ENCODE data around the gene HECW1. TPM values are rescaled to one million over a fixed set of nuclear protein-coding genes. Genes with fewer than 3 reads are reported as not detected.
"Not testable (repeated sequence)": the region's sequence is repeated elsewhere in the genome, so short reads cannot be mapped to it uniquely, and the experiment has no call there.

Gene HECW1
- total RNA-seq, 1 donor from 2014 or later = 0.51 TPM

DNA sequence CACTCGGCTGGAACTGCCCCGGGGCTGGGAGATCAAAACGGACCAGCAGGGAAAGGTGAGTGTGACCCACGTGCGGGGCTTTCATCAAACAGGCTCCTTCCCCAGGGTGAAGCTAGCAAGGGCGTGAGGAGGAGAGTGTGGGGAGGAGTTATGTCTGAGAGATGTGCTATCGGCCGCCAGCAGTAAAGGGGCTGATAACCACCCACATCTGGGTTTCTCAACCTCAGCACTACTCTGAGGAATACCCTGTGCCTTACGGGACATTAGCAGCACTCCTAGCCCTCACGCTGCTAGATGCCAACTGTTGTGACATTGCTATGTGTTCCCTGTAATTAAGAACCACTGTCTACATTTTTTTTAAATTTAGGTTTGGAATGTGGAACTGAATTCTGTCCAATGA is 356.6 kb downstream of the HECW1 start:
- DNase-seq = no peak

DNA sequence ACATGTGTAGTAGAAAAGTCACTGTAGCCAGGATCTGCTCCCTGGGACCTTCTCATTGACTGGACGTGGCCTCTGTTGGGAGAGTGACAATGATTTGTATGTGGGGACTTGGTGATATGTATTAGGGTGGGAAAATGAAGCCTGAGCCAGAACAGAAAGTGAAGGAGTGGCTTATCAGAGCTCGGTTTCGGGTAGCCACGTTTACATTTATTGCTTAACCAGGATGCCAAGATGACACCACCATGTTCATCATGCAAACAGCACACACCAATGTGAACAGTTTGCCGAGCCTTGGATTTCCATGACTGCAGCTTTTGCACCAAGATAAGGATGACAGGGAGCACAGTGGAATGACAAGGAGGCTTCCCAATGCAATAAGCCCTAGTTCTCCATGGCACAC is 357.7 kb downstream of the HECW1 start:
- DNase-seq = no peak

DNA sequence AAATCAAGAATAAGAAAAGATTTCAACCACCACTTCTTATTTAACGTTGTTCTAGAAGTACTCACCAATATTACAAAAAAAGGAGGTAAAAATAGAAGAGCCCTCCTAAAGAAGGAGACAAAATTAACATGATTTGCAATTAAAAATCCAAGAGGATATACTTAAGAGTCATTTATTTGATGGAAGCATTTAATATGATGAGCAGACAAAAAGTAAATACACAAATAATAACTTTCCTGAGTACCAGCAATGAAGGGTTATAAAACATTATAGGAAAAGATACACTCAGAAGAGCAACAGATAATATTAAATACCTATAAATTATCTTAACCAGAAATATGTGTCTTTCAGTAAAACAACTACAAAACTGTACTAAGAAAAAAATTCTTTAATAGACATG is 363.5 kb downstream of the HECW1 start:
- no peak for DNase-seq

- no peak for DNase-seq
Measured at GRCh38 chr7:43476896-43477295, 364.4 kb downstream of the HECW1 start.

DNA sequence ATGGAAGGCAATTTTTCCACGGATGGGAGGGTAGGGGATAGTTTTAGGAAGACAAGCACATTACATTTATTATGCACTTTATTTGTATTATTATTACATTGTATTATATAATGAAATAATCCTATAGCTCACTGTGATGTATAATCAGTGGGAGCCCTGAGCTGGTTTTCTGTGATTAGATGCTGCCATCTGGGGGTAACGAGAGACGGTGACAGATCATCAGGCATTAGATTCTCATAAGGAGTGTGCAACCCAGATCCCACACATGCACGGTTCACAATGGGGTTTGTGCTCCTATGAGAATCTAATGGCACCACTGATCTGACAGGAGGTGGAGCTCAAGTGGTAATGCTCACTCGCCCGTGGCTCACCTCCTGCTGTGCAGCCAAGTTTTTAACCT is 366.6 kb downstream of the HECW1 start:
- DNase-seq = no peak

GRCh38 chr7:43479543-43479942 is 367.1 kb downstream of the HECW1 start:
- DNase-seq = no peak

DNA sequence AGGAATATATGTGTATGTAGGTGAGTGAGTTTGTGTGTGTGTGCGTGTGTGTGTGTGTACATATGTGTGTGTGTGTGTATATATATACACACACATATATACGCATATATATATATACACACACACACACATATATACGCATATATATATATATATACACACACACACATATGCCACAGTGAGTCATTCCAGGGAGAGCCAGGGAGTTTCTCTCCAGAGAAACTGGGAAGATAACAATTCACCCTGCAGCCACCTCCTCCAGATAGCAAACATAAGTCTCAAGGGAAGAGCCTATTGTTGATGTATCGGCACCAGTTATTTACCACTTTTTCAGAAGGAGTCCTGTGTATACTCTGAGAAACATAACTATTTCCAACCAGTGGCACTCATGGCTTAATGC is 368.1 kb downstream of the HECW1 start:
- DNase-seq = no peak

GRCh38 chr7:43481902-43482678 is 369.6 kb downstream of the HECW1 start:
- peak; percentile 62 for DNase-seq

DNA sequence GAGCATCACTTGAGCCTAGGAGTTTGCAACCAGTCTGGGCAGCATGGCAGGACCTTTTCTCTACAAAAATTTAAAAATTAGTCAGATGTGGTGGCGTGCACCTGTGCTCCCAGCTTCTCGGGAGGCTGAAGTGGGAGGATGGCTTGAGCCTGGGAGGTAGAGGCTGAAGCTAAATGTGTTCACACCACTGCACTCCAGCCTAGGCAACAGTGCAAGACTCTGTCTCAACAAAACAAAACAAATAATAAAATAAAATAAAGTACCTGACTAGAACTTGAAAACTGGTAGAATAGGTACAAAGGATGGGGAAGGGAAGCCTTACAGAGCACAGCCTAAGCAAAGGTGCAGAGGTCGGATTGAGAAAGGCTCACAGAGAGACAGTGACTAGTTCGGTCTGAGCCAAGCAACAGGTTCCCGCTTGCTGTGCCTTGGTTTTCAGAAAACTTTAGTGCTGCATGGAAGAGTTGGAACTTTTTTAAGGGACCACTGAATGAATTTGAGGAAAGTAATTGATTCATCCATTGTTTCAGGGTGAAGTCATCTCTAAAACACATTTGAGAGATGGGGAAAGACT is 370.3 kb downstream of the HECW1 start:
- no peak for DNase-seq

DNA sequence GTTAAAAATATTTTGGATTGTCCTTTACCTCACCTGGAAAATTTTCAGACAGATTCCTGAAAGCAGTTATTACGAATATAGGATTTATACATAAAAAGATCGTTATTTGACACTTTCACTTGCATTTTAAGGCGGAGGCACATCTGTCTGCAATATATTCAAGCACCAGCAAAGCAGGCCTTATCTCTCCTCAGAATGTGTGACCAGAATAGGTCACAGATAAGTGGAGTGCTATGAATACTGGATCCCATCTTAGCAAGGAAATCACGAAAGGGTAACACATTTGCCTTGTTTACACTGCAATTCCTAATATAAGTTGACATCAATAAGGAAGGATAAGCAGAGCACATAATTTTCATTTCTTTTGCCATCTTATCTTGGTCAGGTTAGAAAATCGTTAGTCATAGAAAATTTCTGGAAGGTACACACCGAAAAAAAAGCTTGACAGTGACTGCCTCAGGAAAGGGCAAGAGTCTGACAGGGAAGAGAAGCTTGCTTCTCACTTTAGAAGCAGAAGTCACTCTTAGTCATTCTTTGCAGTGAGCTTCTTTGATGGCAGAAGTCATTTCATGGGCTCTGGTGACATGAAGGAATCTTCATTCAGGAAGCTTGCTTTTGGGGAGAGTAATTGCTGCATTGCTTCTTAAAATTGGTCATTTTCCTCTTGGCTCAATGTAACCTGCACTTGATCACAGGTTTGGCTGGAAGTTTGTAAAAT is 372.4 kb downstream of the HECW1 start:
- no peak for DNase-seq

GRCh38 chr7:43485580-43485979 is 373.1 kb downstream of the HECW1 start:
- no peak for DNase-seq

DNA sequence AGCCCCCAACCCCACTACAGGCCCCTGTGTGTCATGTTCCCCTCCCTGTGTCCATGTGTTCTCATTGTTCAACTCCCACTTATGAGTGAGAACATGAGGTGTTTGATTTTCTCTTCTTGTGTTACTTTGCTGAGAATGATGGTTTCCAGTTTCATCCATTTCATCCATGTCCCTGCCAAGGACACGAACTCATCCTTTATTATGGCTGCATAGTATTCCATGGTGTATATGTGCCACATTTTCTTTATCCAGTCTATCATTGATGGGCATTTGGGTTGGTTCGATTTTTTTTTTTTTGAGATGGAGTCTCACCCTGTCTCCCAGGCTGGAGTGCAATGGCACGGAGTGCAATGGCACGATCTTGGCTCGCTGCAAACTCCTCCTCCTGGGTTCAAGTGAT is 373.6 kb downstream of the HECW1 start:
- DNase-seq = not testable (repeated sequence)

GRCh38 chr7:43486634-43487033 is 374.2 kb downstream of the HECW1 start:
- no peak for DNase-seq

GRCh38 chr7:43487731-43488073 is 375.3 kb downstream of the HECW1 start:
- DNase-seq = no peak

DNA sequence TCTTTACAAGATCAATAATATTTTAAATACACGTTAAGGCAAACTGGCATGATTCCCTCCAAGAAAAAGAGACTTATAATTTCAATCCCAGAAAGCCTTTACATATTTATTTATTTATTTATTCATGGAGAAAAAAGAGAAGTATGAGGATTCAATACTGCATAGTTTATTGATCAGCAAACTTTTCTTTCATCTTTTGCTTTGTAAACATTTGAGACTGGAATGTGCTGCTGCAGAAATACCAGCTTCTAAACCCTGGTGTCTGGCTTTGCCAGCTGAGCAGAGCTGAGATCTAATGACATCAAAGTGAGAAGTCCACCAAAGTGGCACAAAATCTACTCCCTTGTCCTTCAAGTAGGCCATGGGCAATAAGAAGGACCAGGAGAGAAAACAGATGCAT is 376.8 kb downstream of the HECW1 start:
- DNase-seq = no peak

DNA sequence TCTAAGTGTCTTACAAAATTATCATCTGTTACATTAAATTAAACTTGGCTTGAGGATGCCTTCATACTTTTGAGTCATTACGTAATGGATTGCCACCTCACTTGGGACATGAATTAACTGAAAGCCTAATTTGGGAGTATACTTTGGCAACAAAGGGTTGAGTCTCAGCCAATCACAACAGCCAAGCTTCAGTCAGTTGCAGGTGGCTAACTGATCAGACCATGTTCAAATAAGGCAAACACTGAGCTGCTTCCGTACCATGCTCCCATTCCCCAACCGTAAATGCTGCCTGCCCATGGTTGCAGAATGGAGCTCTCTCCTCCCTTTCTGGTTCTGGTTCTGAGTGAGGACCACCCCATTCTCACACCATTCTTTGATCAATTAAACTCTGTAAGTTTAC is 377.6 kb downstream of the HECW1 start:
- peak; percentile 48 for DNase-seq

DNA sequence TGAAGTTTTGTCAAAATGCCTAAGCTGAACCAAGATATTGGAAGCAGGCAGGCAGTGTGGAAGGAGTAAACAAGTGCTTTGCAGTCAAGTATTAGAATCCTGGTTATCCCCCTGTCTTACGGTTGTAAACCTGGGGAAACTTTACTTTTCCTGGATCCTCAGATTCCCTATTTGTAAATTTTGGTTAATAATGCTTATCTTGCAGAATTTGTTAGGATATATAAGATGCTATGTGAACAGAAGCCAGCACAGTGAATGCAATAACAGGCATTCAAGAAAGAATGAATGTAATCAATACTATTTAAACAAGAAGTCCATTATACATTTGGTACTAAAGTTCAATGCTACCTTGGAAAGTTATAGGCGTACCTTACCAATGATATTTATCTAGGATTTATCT is 378.7 kb downstream of the HECW1 start:
- no peak for DNase-seq

DNA sequence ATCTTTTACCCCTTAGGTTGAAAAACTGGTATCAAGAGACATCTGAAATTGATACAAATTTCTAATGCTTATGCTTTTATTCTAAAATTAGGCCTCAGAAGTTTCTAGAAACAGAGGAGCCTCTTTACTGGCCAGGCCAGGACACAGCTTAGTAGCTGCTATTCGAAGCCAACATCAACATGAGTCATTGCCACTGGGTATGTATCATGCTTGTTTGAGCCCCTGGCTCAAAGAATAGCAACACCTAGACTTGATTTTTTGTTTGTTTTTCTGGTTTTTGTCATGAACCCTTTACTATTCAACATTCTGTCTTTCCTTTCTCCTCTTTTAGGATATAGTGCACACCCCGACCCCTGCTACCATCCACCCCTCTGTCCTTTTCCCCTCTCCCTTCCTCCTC is 379.5 kb downstream of the HECW1 start:
- DNase-seq = no peak

DNA sequence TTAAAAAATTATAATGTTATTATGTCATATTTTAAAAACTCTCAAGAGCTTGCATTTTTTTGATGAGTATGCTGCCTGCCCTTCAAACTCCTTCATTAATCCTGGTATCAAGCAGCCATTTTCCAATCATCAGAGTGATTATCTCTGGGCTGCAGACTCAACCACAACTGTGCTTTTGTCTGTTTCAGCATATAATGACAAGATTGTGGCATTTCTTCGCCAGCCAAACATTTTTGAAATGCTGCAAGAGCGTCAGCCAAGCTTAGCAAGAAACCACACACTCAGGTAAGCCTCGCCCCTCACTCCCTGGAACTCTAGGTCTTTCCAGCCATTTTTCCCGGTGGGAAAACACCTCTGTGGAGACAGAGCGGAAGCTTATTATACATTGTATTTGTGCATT is 380.4 kb downstream of the HECW1 start:
- no peak for DNase-seq

GRCh38 chr7:43495572-43495971 is 383.1 kb downstream of the HECW1 start:
- DNase-seq = no peak

GRCh38 chr7:43496596-43496995 is 384.1 kb downstream of the HECW1 start:
- no peak for DNase-seq

GRCh38 chr7:43501870-43502269 is 389.4 kb downstream of the HECW1 start:
- DNase-seq = peak; percentile 34

- no peak for DNase-seq
Measured at GRCh38 chr7:43502941-43503340, 390.5 kb downstream of the HECW1 start.

DNA sequence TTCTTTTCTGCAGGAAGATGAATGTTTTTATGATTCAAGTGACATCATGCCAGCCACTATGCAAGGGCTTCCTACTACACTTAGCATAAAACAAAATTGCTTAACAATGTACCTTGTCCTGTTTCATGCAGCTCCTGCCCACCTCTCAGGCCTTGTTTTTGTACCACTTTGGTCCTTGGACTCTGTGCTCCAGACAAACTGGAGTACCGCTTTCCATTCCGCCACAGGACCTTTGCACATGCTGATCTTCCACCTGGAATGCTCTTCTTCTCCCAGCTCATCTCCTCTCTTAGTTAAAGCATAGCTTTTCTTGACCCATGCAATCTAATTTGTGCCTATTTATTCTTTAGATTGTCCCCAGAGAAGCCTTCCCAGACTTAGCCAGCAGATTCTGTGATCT is 393.0 kb downstream of the HECW1 start:
- no peak for DNase-seq
